Activated CD4-positive, alpha-beta T cell treated with anti-CD3 and anti-CD28 coated beads, Interleukin-2, amount 50 U/mL, for 24 hours (primary cell): ENCODE data around the gene NUP37.

Experiments used
- DNase-seq, 2 donors: peaks; one replicate each; pipeline ENCODE4 v3.0.0-alpha.2; 2020; ENCODE audit warnings: low read depth in 1 of 2, low spot score in 1 of 2

Gene NUP37

GRCh38 chr12:102031852-102032251 is 88.1 kb downstream of the NUP37 start:
- no peak for DNase-seq

GRCh38 chr12:102029141-102029540 is 90.8 kb downstream of the NUP37 start:
- no peak for DNase-seq

GRCh38 chr12:102026728-102027127 is 93.2 kb downstream of the NUP37 start:
- no peak for DNase-seq

GRCh38 chr12:102024765-102025164 is 95.1 kb downstream of the NUP37 start:
- no peak for DNase-seq

GRCh38 chr12:102023343-102023930 is 96.5 kb downstream of the NUP37 start:
- no peak for DNase-seq
